OCI-LY1 (cell line): ENCODE measurements around the gene FAXDC2.

Experiments used
- H2AFZ ChIP-seq: fragments of 200-600 bp; sonication (generic), shearing (Covaris generic); 2 replicates; pipeline ENCODE4 v1.6.0; 2014; ENCODE audit warnings: antibody characterized with exemption, mild to moderate bottlenecking, low read length
- H3F3A ChIP-seq: fragments of 200-600 bp; sonication (generic), shearing (Covaris generic); 2 replicates; pipeline ENCODE4 v1.6.0; 2014; ENCODE audit warnings: mild to moderate bottlenecking, antibody characterized with exemption, low read length, moderate library complexity; ENCODE audit not compliant: insufficient read depth
- H3K27ac ChIP-seq: fragments of 200-600 bp; sonication (generic); 2 replicates; pipeline ENCODE4 v1.5.1; 2014; ENCODE audit warnings: low read length, mixed run types, mild to moderate bottlenecking, low read depth; ENCODE audit not compliant: poor library complexity, severe bottlenecking
- H3K27me3 ChIP-seq: fragments of 200-600 bp; sonication (generic); 2 replicates; pipeline ENCODE4 v1.6.0; 2014; ENCODE audit warnings: antibody characterized with exemption, mild to moderate bottlenecking, low read length, moderate library complexity; ENCODE audit not compliant: insufficient read depth
- H3K36me3 ChIP-seq: fragments of 200-600 bp; sonication (generic); 2 replicates; pipeline ENCODE4 v1.6.1; 2014; ENCODE audit warnings: mild to moderate bottlenecking, antibody characterized with exemption, low read length, moderate library complexity, mixed read lengths; ENCODE audit not compliant: insufficient read depth
- H3K4me1 ChIP-seq: fragments of 200-600 bp; sonication (generic); 2 replicates; pipeline ENCODE4 v1.5.1; 2014; ENCODE audit warnings: mild to moderate bottlenecking, low read length, moderate library complexity; ENCODE audit not compliant: insufficient read depth, severe bottlenecking
- H3K4me2 ChIP-seq: fragments of 200-600 bp; sonication (generic), shearing (Covaris generic); 2 replicates; pipeline ENCODE4 v1.6.1; 2014; ENCODE audit warnings: low read length
- H3K4me3 ChIP-seq: fragments of 200-600 bp; sonication (generic); 2 replicates; pipeline ENCODE4 v1.5.1; 2014; ENCODE audit warnings: low read length, low read depth, mild to moderate bottlenecking, mixed read lengths; ENCODE audit not compliant: poor library complexity, severe bottlenecking
- H3K79me2 ChIP-seq: fragments of 200-600 bp; shearing (Covaris generic); 2 replicates; pipeline ENCODE4 v1.6.1; 2016; ENCODE audit warnings: mixed run types, low read length, mixed read lengths; ENCODE audit not compliant: insufficient read depth
- H3K9ac ChIP-seq: fragments of 200-600 bp; sonication (generic), shearing (Covaris generic); 2 replicates; pipeline ENCODE4 v1.6.1; 2014; ENCODE audit warnings: mild to moderate bottlenecking, low read length, mixed read lengths
- H3K9me2 ChIP-seq: fragments of 200-600 bp; sonication (generic), shearing (Covaris generic); 2 replicates; pipeline ENCODE4 v1.6.1; 2014; ENCODE audit warnings: low read depth, mild to moderate bottlenecking, low read length, mixed read lengths
- H3K9me3 ChIP-seq: fragments of 200-600 bp; shearing (Covaris generic); 2 replicates; pipeline ENCODE4 v1.6.1; 2014; ENCODE audit warnings: low read length, mixed read lengths
- H4K20me1 ChIP-seq: fragments of 200-600 bp; sonication (generic), shearing (Covaris generic); 2 replicates; pipeline ENCODE4 v1.6.0; 2016; ENCODE audit warnings: mild to moderate bottlenecking, low read length; ENCODE audit not compliant: insufficient read depth
- CTCF ChIP-seq: fragments of 200-600 bp; sonication (generic), shearing (Covaris generic); IDR thresholded peaks from 2 replicates; pipeline ENCODE4 v1.5.1; 2017; ENCODE audit warnings: mild to moderate bottlenecking, antibody characterized with exemption, low read length, moderate library complexity, mixed read lengths
- EZH2 ChIP-seq: fragments of 200-600 bp; sonication (generic), shearing (Covaris generic); IDR thresholded peaks from 2 replicates; pipeline ENCODE4 v1.8.0; 2017; ENCODE audit warnings: borderline replicate concordance, mixed run types, mild to moderate bottlenecking, antibody characterized with exemption, low read length, moderate library complexity, mixed read lengths

The FAXDC2 gene

DNA sequence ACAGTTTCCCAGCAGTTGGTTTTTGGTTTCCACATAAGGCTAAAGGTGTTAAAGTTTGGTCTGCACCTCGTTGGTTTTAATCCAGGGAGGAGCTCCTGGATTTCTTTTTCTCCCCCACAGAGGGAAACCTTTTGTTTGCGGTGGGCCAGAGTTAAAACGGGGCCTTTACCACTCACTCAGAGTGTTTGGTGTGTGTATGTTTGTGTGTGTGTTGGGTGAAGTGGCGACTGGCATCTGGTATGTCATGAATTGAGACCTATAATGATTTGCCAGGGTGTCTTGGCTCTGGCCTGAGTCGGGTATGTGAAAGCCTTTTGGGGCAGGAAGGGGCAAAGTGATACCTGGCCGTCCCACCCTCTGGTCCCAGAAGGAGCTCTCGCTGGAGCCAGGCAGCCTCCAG lies 30.9 kb downstream of the FAXDC2 start:
- H3K27ac ChIP-seq, result no peak overlapping the region
- H3K4me1 ChIP-seq, result no peaks in the 10 kb centered on the region
- H3K9ac ChIP-seq, result no peak overlapping the region
- no peaks in the 10 kb centered on the region for H4K20me1 ChIP-seq
- no peaks in the 10 kb centered on the region for H3K9me3 ChIP-seq
- no peak overlapping the region for H3K4me3 ChIP-seq
- no peaks in the 10 kb centered on the region for H3K9me2 ChIP-seq
- no peaks in the 10 kb centered on the region for H3K27me3 ChIP-seq
- TF ChIP-seq EZH2 (no peak), CTCF (no peak)
- H2AFZ ChIP-seq, result no peak overlapping the region
- H3K36me3 ChIP-seq, result peaks cover 76% of the 10 kb centered on the region
- H3K4me2 ChIP-seq, result no peak overlapping the region
- H3F3A ChIP-seq, result no peaks in the 10 kb centered on the region
- no peaks in the 10 kb centered on the region for H3K79me2 ChIP-seq

- Histone ChIP-seq H3K9me2 (no peaks in the 10 kb centered on the region), H3K4me2 (no peak overlapping the region), H3K27ac (no peak overlapping the region), H3K4me1 (no peaks in the 10 kb centered on the region), H3F3A (no peaks in the 10 kb centered on the region), H3K9ac (no peak overlapping the region), H3K27me3 (no peaks in the 10 kb centered on the region), H3K9me3 (no peaks in the 10 kb centered on the region), H3K4me3 (no peak overlapping the region), H3K36me3 (peaks cover 80% of the 10 kb centered on the region), H2AFZ (no peak overlapping the region), H4K20me1 (no peaks in the 10 kb centered on the region), H3K79me2 (no peaks in the 10 kb centered on the region)
- TF ChIP-seq EZH2 (no peak), CTCF (no peak)
These were observed 31.8 kb downstream of the FAXDC2 start for GRCh38 chr5:154818471-154819116.

- Histone ChIP-seq H3K27me3 (no peaks in the 10 kb centered on the region), H4K20me1 (no peaks in the 10 kb centered on the region), H3K9ac (no peak overlapping the region), H3K4me2 (no peak overlapping the region), H3K9me2 (no peaks in the 10 kb centered on the region), H3K4me1 (no peaks in the 10 kb centered on the region), H3K27ac (no peak overlapping the region), H3K79me2 (no peaks in the 10 kb centered on the region), H3F3A (no peaks in the 10 kb centered on the region), H2AFZ (no peak overlapping the region), H3K36me3 (peaks cover 80% of the 10 kb centered on the region), H3K4me3 (no peak overlapping the region), H3K9me3 (no peaks in the 10 kb centered on the region)
- TF ChIP-seq EZH2 (no peak), CTCF (no peak)
These were observed 32.6 kb downstream of the FAXDC2 start for GRCh38 chr5:154817815-154818214.
